ENCODE data around the gene GFOD1.

DNA sequence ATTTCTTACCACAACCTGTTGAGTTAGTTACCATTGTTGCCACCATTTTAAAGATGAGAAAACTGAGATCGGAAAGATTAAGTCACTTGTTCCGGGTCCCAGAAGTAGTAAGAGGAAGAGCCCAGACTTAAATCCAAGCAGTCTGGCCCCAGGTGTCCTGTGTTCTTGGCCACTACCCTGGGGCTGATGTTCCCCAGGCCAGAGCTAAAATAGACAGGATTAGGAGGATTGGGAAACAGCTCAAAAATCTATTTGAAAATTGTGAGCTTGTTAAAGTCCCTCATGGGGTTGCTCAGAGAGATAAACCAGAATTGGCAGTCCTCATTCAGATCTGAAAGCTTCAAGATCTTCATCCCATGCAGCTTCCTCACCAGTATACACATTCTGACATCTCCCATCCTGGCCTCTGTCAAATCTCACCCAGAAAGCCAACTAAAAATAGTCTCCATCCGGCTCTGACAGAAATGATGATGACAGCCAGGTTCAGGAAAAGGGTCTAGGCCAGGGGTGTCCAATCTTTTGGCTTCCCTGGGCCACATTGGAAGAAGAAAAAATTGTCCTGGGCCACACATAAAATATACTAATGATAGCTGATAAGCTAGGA is 62.0 kb downstream of the GFOD1 start:
- TF ChIP-seq, protein P1, sequence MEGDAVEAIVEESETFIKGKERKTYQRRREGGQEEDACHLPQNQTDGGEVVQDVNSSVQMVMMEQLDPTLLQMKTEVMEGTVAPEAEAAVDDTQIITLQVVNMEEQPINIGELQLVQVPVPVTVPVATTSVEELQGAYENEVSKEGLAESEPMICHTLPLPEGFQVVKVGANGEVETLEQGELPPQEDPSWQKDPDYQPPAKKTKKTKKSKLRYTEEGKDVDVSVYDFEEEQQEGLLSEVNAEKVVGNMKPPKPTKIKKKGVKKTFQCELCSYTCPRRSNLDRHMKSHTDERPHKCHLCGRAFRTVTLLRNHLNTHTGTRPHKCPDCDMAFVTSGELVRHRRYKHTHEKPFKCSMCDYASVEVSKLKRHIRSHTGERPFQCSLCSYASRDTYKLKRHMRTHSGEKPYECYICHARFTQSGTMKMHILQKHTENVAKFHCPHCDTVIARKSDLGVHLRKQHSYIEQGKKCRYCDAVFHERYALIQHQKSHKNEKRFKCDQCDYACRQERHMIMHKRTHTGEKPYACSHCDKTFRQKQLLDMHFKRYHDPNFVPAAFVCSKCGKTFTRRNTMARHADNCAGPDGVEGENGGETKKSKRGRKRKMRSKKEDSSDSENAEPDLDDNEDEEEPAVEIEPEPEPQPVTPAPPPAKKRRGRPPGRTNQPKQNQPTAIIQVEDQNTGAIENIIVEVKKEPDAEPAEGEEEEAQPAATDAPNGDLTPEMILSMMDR (IDR thresholded peaks at IDR 0.05), result no peak
- TF ChIP-seq POLR2A (IDR thresholded peaks at IDR 0.05), result no peak
- peak in 1 of 4 donors; percentile 24 for TF ChIP-seq EP300 (IDR thresholded peaks at IDR 0.05)

All from sigmoid colon (tissue), 4 donors.